Stimulated activated effector memory CD8-positive, alpha-beta T cell treated with anti-CD3 and anti-CD28 coated beads, Interleukin-12 subunit alpha, Interleukin-12 subunit beta, amount 100 ng/mL, for 72 hours (primary cell): ENCODE data around the gene DEFB131B.
"Not testable (repeated sequence)": the region's sequence is repeated elsewhere in the genome, so short reads cannot be mapped to it uniquely, and the experiment has no call there.

Experiments used
- ATAC-seq: fragments of 150-1000 bp; cut with Tn5 transposase; 2 replicates; pipeline ENCODE4 v1.10.0; 2021
- DNase-seq, 2 donors: peaks; one replicate each; pipeline ENCODE4 v3.0.0; 2021 to 2022; ENCODE audit warnings: low spot score in 2 of 2
- H3K27ac Mint-ChIP-seq: one replicate; pipeline ENCODE4 v1.8.0; 2022; ENCODE audit warnings: mild to moderate bottlenecking, mixed read lengths
- H3K36me3 Mint-ChIP-seq: one replicate; pipeline ENCODE4 v1.8.0; 2022; ENCODE audit warnings: mild to moderate bottlenecking, mixed read lengths
- H3K4me1 Mint-ChIP-seq: one replicate; pipeline ENCODE4 v1.8.0; 2022; ENCODE audit warnings: mixed read lengths
- H3K4me3 Mint-ChIP-seq: one replicate; pipeline ENCODE4 v1.8.0; 2022; ENCODE audit warnings: mild to moderate bottlenecking, mixed read lengths
- H3K9me3 Mint-ChIP-seq: one replicate; pipeline ENCODE4 v1.8.0; 2022; ENCODE audit warnings: mixed read lengths

DEFB131B gene

DNA sequence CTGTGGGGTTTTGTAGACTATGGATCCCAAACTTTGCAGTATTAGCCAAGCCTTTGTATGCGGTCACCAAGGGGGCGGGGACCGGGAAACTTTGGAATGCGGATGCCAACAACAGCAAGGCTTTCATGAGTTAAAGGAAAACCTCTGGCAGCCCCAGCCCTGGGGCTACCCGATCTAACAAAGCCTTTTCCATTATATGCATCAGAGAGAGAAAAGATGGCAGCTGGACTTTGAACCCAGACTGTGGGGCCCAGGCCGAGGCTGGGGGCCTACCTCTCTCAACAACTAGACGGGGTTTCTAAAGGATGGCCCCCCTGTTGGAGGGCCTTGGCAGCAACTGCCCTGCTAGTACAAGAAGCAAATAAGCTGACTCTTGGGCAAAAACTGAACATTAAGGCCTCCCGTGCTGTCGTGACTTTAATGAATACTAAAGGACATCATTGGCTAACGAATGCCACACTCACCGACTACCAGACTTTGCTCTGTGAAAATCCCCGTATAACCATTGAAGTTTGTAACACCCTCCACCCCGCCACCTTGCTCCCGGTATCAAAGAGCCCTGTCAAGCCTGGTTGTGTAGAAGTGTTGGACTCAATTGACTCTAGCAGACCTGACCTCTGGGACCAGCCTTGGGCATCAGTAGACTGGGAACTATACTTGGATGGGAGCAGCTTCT lies 10.2 kb downstream of the DEFB131B start:
- H3K4me1 Mint-ChIP-seq = not testable (repeated sequence)

DNA sequence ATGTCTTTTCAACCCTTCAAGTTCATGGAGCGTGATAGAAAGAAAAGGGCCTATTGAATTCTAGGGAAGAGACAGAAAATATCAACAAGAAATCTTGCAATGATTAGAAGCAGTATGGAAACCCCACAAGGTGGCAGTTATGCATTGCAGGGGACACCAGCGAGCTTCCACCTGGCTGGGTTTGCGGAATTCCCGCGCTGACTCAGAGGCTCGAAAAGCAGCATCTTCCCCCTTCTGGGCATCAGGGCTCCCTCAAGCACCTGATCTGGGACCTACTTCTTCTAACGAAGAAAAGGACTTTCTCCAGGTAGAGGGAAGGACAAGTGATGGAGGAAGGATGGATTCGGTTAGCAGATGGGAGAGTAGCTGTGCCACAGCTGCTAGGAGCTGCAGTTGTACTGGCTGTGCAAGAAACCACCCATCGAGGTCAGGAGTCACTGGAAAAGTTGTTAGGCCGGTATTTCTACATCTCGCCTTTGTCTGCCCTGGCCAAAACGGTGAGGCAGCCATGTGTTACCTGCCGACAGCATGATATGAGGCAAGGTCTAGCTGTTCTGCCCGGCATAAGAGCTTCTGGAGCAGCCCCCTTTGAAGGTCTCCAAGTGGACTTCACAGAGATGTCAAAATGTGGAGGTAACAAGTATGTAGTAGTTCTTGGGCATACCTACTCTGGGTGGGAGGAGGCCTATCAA lies 11.1 kb downstream of the DEFB131B start:
- ATAC-seq, H3K4me1 Mint-ChIP-seq, H3K27ac Mint-ChIP-seq, H3K4me3 Mint-ChIP-seq, DNase-seq, H3K9me3 Mint-ChIP-seq, H3K36me3 Mint-ChIP-seq: not testable (repeated sequence)

More for the DNA sequence above, 10.2 kb downstream of the DEFB131B start:
- H3K9me3 Mint-ChIP-seq, H3K36me3 Mint-ChIP-seq, H3K27ac Mint-ChIP-seq, H3K4me3 Mint-ChIP-seq, ATAC-seq, DNase-seq: not testable (repeated sequence)

- no peaks in the 10 kb centered on the region for H3K4me1 Mint-ChIP-seq
- no peak overlapping the region for H3K4me3 Mint-ChIP-seq
- DNase-seq = no peak
- no peak overlapping the region for H3K27ac Mint-ChIP-seq
- ATAC-seq = no peak
- peaks cover 2% of the 10 kb centered on the region for H3K9me3 Mint-ChIP-seq
- H3K36me3 Mint-ChIP-seq = peaks cover 14% of the 10 kb centered on the region
These were observed 17.7 kb downstream of the DEFB131B start for GRCh38 chr11:71895961-71896360.

- H3K27ac Mint-ChIP-seq, H3K4me3 Mint-ChIP-seq, H3K9me3 Mint-ChIP-seq, DNase-seq, ATAC-seq, H3K4me1 Mint-ChIP-seq: not testable (repeated sequence)
- peaks cover 21% of the 10 kb centered on the region for H3K36me3 Mint-ChIP-seq
These were observed 22.9 kb downstream of the DEFB131B start for GRCh38 chr11:71901137-71901536.

- Mint-ChIP-seq H3K27ac (no peak overlapping the region), H3K36me3 (peaks cover 30% of the 10 kb centered on the region), H3K4me3 (no peak overlapping the region), H3K9me3 (no peaks in the 10 kb centered on the region), H3K4me1 (peaks cover 12% of the 10 kb centered on the region)
- ATAC-seq (no peak), DNase-seq (no peak)
These were observed 30.0 kb downstream of the DEFB131B start for GRCh38 chr11:71908218-71908617.

- not testable (repeated sequence) for H3K9me3 Mint-ChIP-seq, H3K4me3 Mint-ChIP-seq, DNase-seq, ATAC-seq
- H3K36me3 Mint-ChIP-seq = peaks cover 44% of the 10 kb centered on the region
- peak overlapping the region; percentile 40 for H3K27ac Mint-ChIP-seq
- peaks cover 19% of the 10 kb centered on the region for H3K4me1 Mint-ChIP-seq
These were observed 32.5 kb downstream of the DEFB131B start for GRCh38 chr11:71910775-71911174.

DNA sequence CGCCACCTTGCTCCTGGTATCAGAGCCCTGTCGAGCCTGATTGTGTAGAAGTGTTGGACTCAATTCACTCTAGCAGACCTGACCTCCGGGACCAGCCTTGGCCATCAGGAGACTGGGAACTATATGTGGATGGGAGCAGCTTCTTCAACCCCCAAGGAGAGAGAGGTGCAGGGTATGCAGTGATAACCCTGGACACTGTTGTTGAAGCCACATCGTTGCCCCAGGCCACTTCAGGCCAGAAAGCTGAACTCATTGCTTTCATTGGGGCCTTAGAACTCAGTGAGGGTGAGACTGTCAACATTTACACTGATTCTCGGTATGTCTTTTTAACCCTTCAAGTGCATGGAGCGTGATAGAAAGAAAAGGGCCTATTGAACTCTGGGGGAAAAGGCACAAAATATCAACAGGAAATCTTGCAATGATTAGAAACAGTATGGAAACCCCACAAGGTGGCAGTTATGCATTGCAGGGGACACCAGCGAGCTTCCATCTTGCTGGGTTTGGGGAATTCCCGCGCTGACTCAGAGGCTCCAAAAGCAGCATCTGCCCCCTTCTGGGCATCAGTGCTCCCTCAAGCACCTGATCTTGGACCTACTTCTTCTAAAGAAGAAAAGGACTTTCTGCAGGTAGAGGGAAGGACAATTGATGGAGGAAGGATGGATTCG lies 33.2 kb downstream of the DEFB131B start:
- not testable (repeated sequence) for H3K9me3 Mint-ChIP-seq, H3K4me3 Mint-ChIP-seq, ATAC-seq
- peak; percentile 35 to 81 for DNase-seq
- Mint-ChIP-seq H3K27ac (peak overlapping the region; percentile 58), H3K4me1 (peaks cover 19% of the 10 kb centered on the region), H3K36me3 (peaks cover 50% of the 10 kb centered on the region)

GRCh38 chr11:71911986-71912340 lies 33.7 kb downstream of the DEFB131B start:
- not testable (repeated sequence) for H3K9me3 Mint-ChIP-seq, H3K4me3 Mint-ChIP-seq, DNase-seq, ATAC-seq
- Mint-ChIP-seq H3K36me3 (peaks cover 50% of the 10 kb centered on the region), H3K27ac (peak overlapping the region; percentile 58), H3K4me1 (peaks cover 19% of the 10 kb centered on the region)

GRCh38 chr11:71913756-71914526 lies 35.7 kb downstream of the DEFB131B start:
- H3K36me3 Mint-ChIP-seq = peaks cover 55% of the 10 kb centered on the region
- H3K4me3 Mint-ChIP-seq = no peak overlapping the region
- ATAC-seq (no peak), DNase-seq (no peak)
- H3K9me3 Mint-ChIP-seq = no peaks in the 10 kb centered on the region
- H3K4me1 Mint-ChIP-seq = peaks cover 19% of the 10 kb centered on the region
- peak overlapping the region; percentile 63 for H3K27ac Mint-ChIP-seq

- Mint-ChIP-seq H3K4me3 (no peak overlapping the region), H3K36me3 (peaks cover 55% of the 10 kb centered on the region), H3K27ac (peak overlapping the region; percentile 63)
These were observed 36.5 kb downstream of the DEFB131B start for GRCh38 chr11:71914617-71915189.

GRCh38 chr11:71917646-71918140 lies 39.4 kb downstream of the DEFB131B start:
- Mint-ChIP-seq H3K27ac (no peak overlapping the region), H3K36me3 (peaks cover 46% of the 10 kb centered on the region), H3K9me3 (no peaks in the 10 kb centered on the region), H3K4me1 (peaks cover 7% of the 10 kb centered on the region), H3K4me3 (no peak overlapping the region)
- DNase-seq (no peak), ATAC-seq (no peak)

More at GRCh38 chr11:71914617-71915189, 36.5 kb downstream of the DEFB131B start:
- ATAC-seq = peak; percentile 90
- no peak for DNase-seq
- Mint-ChIP-seq H3K9me3 (no peaks in the 10 kb centered on the region), H3K4me1 (peaks cover 19% of the 10 kb centered on the region)

DNA sequence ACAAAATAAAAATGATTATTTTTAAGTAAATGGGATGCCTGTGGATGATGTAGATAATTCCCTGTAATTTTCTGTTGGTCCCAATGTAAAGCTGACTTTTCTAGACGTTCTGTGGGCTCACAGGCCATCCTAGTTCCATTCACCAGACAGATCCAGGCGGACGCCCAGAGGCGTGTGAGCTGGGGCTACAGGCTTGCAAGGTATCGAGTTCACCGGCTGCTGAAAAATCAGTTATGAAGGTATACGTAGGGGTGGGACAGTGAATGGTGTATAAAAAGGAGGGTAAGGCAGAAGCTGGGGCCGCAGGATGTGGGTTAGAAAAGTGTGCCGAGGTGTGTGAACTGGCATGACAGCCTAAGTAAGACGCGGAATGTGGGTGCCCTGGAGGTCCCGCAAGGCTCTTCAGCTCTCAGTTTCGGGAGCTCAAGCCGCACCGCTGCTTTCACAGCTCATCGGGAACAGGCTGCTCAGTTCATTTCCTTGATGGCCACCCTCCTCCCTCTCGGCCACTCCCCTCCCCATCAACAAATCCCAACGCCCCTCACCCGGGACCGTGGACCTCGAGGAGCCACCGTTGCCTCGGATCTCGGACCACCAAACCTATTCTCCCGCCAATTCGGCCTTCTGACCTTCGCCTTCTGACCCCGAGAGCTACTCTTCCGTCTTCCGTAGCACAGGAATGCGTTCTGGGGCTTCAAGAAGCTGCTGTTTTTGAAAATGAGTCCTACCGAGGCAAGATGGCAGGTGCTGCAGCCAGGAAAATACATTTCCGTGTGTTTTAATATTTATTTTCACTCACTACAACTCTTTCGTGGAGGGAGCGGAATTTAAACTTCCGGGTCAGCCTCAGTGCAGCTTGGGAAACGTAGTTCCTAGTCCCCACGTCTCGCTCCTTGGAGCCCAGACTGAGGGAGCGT lies 49.8 kb downstream of the DEFB131B start, which contains the start of gene XNDC1N:
Gene XNDC1N, minus strand, starts transcription at position 775 of the 917 bp plus-strand sequence. CDS start 5,241 bp downstream, outside the sequence.
- H3K4me3 Mint-ChIP-seq = peak within 1 kb of the TSS; percentile 99
- H3K4me1 Mint-ChIP-seq = peaks cover 52% of the 10 kb centered on the region
- peak; percentile 88 for ATAC-seq

DNA sequence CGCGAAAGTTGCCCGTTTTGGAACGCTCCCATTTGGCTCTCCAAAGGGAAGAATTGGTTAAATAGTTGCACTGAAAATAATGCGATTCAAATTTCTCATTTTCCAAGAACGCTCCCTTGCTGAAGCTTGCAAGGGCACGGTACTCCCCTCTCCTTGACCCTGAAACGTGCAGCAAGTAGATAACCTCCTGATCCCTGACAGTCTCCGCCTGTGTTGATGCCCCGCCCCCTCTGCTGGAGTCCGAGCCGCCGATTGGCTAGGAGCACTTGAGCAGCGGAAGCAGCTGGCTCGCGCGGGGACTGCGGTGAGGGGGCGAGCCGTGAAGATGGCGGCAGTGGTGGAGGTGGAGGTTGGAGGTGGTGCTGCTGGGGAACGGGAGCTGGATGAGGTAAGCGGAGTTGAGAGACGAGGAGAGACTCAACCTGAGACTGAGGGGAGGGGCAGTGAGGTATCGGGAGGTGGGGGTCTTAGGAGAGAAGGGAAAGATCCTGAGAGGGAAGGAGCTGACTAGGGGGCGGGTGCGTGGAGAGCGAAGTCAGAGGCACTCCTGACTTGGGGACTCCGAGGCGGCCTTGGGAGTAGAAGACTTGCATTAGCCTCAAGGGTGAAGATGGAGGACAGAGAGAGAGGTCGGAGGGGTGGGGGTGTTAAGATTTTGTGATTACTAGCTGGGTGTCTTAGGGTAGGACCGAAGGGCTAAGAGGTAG lies 50.6 kb downstream of the DEFB131B start, which contains the start of gene RNF121:
Gene RNF121, plus strand, starts transcription at position 310 of the 707 bp plus-strand sequence. Its CDS starts 16 bp downstream, at position 326.
- Mint-ChIP-seq H3K4me3 (peak within 1 kb of the TSS; percentile 99), H3K36me3 (peaks cover 37% of the 10 kb centered on the region), H3K27ac (peak within 1 kb of the TSS; percentile 100), H3K4me1 (peaks cover 57% of the 10 kb centered on the region), H3K9me3 (no peaks in the 10 kb centered on the region)
- peak; percentile 95 for ATAC-seq
- DNase-seq = peak; percentile 91 to 99

More for the DNA sequence above, 49.8 kb downstream of the DEFB131B start, which contains the start of gene XNDC1N:
- DNase-seq = peak; percentile 51 to 90
- Mint-ChIP-seq H3K36me3 (peaks cover 43% of the 10 kb centered on the region), H3K9me3 (no peaks in the 10 kb centered on the region), H3K27ac (peak within 1 kb of the TSS; percentile 100)
